NCI-H226 (cell line): Measurements from ENCODE around the gene TAS2R42.

Source experiments
- DNase-seq: peaks from one replicate; pipeline ENCODE4 v3.0.0-alpha.2; 2015

The TAS2R42 gene, protein sequence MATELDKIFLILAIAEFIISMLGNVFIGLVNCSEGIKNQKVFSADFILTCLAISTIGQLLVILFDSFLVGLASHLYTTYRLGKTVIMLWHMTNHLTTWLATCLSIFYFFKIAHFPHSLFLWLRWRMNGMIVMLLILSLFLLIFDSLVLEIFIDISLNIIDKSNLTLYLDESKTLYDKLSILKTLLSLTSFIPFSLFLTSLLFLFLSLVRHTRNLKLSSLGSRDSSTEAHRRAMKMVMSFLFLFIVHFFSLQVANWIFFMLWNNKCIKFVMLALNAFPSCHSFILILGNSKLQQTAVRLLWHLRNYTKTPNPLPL

DNA sequence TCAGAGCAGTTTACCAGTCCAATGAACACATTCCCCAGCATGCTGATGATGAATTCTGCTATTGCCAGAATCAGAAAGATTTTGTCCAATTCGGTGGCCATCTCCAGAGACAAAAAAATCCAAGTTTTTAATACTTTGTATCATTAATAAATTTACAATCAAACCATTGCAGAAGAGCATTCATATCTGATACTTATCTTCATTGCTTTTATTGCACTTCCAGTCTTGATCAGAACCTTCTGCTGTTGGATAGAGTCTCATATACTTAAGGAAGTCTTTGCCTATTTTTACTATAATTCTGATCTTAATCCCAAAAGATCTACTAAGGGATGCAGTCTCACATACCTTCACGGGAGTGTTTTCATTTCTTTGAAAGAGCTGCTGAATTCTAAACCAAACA lies at the start of gene TAS2R42:
Gene TAS2R42 (minus strand): TSS at position 101 of the 400 bp plus-strand sequence. CDS start 0 bp downstream, at position 101.
- no peak for DNase-seq

DNA sequence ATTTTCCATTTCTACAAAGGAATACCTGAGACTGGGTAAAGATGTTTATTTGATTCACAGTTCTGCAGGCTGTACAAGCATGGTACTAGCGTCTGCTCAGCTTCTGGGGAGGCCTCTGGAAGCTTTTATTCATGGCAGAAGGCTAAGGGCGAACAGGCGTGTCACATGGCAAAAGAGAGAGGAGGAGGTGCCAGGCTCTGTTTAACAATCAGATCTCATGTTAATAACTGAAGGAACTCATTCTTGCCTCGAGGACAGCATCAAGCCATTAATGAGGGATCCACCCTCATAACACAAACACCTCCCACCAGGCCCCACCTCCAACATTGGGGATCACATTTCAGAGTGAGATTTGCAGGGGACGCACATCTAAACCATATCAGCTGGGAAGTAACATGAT lies 46.8 kb upstream of the TAS2R42 start:
- DNase-seq = no peak

DNA sequence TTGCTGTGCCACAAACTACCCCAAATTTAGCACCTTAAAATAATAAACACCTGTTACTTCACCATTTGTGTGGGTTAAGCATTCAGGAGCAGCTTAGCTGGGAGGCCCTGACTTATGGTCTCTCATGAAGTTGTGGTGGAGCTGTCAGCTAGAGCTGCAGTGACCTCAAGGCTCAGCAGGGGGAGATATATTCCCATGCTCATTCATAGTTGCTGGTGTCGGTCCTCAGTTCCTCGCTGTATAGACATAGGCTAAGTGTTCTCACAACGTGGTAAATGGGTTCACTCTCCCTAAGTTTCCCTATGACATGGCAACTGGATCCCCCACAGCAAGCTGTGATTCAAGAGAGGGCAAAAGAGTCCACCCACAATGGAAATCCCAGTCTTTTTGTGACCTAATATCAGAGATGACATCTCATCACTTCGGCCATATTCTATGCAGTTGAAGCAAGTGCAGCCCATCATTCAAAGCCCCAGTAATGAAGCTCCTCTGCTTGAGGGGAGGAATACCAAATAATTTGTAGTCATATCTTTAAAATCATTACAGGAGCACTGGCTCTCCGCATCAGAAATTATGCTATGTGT lies 41.7 kb upstream of the TAS2R42 start:
- peak; percentile 16 for DNase-seq

DNA sequence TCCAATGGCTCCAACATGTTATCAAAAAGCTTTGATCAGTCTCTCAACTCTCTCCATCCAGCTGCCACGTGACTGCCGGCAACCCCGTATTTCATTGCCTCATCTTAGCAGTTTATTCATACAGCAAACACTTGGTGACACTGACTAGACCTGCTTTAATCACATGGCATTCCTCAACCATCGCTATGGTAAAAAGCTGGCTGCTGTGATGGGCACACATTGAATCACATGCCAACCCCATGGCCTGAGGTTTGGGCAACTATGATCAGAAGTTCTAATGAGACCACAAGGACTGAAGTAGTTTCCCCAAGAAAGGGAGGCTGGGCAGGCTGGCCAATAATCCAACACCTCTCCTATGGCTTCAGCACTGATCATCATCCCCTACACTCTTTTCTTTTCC lies 40.6 kb upstream of the TAS2R42 start:
- no peak for DNase-seq

DNA sequence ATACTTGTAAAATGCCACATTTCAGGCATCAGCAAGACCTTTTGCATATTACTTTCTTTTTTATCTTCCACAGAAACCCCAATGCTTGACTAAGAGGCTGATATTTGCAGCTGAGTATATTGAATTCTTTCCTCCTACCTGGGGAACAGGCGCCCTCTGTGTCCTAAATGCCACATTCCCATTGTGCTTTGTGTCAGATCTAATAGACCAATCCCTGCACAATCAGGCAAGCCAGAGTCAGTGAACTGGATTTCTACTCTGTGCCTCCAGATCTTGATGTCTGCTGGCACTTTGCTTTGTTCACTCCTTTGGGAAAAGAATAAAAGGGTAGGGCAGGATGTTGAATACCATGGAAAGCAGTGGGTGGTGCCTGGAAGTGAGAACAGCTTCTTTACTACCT lies 22.4 kb upstream of the TAS2R42 start:
- no peak for DNase-seq

DNA sequence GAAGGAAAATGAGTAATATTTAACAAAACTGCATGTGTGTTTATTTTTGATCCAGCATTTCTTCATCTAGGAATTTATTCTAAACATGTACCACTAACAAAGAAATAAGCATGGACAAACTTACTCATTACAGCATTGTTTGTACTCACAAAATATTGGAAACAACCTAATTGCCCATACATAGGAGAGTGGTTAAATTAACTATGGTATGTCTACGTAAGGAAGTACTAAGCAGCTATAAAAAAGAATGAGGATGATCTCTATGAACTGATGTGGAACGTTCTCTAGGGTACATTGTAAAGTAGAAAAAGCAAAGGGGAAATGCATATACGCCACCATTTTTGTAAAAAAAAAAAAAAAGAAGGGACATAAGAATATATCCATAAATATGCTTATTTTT lies 17.4 kb upstream of the TAS2R42 start:
- no peak for DNase-seq

DNA sequence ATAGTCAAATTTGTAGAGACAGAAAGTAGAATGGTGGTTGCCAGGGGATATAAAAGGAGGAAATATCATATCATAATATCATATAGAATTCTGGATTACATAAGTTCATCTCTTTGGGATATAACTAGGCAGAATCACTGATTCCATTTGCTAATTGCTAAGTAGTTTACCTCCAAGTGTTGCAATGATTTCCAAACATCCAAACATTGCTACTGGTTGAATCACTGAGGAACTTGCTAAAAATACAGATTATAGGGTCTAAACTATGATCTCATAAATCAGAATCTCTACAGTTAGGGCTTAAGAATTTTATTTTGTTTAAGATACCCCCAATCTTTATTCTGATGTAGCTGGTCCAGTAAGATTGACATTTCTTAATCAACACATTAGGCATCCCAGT lies 16.1 kb upstream of the TAS2R42 start:
- no peak for DNase-seq

DNA sequence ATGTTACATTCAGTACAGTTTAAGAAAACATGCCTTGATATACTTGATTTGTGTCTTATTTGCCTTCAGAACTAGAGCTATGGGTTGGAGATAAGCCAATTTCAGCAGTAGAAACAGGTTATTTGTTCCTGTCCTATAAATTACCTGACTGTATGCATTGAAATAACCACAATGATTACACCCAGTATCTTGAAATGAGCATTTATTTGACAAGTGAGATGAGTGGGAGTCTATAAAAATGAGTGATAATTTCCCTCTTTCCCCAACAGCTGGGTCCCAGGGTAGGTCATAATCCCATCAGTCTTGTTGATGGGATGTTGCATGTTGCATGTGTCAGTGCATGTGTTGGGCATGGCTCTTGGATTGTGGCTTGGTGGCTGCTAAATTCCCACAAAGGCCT lies 3.7 kb downstream of the TAS2R42 start:
- no peak for DNase-seq

DNA sequence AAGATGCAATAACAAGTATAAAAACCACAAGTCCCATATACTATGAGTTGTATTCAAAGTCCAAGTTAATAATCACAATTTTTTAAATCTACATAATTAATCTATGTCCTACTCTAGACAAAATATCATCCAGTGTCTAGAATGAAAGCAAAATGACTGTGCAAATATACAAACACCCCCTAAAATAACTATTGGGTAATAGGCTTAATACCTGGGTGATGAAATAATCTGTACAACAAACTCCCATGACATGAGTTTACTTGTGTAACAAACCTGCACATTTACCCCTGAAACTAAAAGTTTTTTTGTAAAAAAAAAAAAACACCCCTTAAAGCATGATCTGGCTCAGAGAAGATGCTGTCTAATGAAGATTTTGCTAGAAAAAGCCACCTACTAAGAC lies 4.2 kb downstream of the TAS2R42 start:
- no peak for DNase-seq

DNA sequence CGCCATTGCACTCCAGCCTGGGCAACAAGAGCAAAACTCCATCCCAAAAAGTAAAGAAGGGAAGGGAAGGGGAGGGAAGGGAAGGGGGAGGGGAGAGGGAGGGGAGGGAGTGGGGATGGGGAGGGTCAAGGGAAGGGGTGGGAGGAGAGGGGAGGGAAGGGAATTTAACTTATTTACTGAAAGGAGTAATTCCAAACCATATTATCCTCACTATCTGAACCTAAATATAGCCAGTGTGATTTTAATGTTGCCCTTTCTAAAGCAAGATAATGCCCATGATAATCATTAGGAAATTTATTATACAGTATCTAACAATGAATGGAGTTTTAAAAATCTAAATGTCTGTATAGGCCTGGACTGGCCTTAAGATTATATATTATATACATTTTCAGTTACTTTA lies 8.5 kb downstream of the TAS2R42 start:
- DNase-seq = no peak

DNA sequence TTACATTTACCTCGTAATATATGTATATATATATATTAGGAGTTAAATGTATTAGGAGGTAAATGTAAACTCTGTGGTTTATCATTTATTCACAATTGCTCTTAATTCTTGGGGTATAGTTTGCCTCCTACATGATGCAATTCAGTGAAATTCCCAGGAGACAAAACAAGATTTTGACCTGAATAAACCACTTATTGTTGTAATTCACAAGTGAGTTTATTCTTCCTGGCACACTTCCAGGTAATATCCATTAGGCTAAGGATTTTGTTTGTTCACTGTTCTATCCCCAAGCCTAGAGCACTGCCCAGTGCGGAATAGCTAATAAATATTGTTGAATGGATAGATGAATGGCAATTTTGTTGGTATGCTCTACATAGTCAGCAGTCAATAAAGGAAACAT lies 12.7 kb downstream of the TAS2R42 start:
- DNase-seq = no peak

DNA sequence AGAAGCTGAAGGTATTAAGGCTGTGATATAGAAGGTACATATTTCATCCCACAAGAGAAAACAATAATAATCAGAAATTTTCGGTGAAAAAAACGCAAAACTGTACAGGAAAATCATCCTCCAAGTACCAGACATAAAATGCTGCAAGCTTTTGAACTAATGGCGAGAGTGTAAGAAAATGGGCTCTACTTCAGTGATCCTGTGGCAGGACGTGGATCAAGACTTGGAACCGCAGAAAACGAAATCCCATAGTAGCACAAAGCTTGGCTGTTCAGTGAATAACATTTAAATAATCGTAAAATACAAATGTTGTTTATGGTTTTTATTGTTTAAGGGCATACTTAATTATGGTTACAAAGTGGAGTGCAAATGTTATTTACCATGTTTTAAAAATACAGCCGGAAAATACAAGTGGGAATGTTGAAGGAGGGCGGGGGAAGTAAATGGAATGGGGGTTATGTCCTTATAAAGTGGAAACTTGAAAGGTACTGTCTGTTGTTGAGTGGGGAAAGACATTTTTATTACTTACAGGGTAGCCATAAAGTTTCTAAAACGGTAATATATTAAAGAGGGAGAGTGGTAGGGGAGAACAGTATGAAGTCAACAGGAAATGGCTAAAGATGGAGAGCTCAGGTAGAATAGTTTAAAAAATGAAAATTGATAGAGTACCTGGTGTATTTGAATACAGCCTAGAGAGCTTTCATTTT lies 14.6 kb downstream of the TAS2R42 start:
- DNase-seq = no peak

DNA sequence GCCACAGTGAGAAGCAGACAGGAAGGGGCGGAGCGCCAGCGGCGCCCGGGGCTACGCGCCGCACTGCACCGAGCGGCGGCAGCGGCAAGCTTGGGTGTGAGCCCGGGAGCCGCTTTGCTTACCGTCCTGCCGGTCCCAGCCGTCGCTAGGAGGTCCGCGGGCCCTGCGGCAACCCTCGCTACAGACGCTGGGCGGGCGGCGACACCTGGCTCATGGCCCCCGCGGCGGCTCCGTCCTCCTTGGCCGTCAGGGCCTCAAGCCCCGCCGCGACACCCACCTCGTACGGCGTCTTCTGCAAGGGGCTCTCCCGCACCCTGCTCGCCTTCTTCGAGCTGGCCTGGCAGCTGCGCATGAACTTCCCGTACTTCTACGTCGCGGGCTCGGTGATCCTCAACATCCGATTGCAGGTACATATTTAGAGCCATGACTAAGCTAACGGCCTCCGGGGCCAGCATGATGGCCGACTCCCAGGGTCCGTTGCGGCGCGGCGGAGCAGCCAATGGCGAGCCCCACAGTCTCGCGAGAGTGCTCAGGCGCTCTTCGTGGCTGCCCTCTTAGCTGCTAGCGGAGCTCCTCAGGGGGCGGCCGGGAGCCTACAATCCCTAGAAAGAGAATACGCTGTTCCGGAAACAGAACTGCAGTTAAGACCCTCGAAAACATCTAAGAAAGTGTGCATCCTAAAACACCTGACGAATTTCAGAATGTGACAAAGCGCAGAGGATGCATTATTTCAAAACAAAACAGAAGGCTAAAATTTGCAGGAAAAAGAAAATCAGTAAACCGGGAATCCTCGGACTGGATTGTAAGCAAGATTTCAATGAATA lies 15.4 kb downstream of the TAS2R42 start, which contains the start of gene SMIM10L1:
Gene SMIM10L1 (plus strand): TSS at position 50 of the 824 bp plus-strand sequence. CDS start 163 bp downstream, at position 213.
- peak; percentile 94 for DNase-seq

DNA sequence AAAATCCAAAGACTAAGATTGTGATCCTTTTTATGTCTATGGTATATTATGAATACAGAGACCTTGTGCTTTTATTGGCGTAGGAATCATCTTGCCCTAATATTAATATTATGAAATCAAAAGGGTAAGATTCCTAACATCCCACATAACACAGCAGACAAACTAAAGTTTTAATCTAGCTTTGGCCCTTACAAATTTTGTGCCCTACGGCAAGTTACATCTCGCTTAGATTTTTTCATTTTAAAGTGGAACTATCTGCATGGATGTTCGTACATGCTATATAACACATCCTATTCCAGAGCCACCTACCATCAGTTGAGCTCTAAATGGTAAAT lies 16.0 kb downstream of the TAS2R42 start:
- DNase-seq = no peak

DNA sequence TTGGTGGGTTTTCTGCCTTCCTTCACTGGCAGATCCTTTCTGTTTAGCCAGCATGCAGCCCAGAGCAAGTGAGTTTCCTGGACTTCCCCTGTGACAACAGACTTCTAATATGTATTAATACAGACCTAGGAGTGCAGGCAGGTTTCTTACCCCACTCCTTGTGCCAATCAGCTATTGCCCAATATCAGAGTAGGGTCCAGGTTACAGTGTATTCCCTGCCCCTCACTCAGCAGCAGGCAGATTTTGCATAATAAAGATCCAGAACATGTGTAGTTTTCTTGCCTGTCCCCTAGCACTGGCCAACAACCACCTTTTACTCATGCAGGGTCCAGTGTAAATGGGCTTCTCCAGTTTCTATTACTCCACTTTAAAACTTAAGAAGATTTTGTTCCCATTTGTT lies 20.4 kb downstream of the TAS2R42 start:
- DNase-seq = no peak

DNA sequence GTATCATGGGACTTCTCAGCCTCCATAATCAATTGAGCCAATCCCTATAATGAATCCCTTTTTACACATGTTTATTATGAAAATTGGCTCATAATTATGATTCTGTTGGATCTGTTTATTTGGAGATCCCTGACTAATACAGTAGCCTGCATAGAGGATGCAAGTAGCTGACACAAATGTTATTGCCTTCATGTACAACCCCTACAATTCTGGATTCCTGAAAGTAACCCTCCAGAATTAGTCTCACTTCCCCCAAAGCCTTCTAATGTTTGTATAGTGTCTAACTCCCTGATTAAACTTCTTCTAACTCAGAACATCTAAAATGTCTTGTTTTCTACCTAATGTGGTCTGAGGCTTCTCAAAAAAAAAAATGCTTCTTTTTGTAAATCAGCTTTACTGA lies 22.4 kb downstream of the TAS2R42 start:
- no peak for DNase-seq

DNA sequence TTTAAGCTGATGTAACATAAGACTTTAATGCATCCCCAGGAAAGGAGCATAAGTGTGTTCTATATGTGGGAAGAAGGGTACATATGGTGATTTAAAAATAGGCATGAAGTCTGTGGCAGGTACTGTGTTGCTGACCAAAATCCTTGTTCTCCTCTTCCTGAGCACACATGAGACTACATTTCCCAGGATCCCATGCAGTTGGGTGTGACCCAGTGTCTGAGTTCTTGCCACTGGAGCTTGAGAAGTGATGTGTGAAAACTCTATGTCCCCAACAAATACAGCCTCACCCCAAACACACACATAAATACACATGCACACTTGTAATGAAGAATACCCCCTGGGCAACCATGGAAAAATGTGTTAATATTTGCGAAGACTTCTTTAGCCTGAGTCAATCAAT lies 24.2 kb downstream of the TAS2R42 start:
- no peak for DNase-seq

DNA sequence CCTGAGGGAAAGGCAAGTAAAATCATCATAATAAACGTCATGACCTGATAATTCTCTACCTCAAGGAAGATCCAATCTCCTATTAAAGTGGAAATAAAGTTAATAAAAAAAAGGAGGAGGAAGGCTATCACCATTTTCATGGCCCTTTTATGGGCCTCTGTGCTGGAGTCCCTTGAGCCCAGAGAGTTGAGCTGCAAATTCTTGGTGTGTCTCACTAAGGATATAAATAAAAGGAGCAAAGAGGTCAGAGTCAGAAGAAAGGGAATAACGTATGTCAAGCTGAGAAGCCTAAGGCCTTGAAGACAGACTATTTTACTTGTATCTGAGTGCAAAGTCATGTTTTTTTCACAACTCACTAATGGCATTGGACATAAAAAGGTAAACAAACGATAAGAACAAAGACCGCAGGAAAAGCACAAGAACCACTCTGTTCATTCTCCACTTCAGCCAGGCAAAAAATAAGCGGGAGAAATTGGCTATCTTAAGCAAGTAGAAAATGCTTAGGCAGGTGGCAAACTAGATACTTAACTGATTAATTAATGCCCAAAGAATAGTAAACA lies 27.8 kb downstream of the TAS2R42 start:
- no peak for DNase-seq

DNA sequence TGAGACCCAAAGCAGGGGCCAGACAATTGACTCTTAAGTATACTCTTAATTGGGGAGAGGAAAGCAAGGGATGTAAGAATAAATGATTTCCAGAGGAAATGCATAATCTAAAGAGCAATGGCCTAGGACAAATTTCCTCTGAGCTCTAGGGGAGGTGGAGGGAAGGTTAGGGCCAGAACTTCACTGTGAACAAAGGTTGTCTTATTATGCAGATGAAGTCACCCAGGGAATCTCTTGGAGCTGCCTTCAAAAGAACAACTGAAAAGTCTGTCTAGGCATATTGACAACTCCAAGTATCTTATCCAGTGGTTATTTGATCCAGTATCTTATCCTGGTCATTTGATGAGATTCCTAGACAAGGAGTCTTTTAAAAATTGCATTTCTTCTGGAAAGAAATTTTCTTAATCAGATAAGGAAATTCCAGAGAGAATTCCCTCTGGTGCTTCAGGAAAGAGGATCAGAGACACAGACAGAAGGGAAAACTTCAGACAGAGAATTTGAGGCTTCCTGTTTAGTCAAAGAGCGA lies 32.3 kb downstream of the TAS2R42 start:
- no peak for DNase-seq

DNA sequence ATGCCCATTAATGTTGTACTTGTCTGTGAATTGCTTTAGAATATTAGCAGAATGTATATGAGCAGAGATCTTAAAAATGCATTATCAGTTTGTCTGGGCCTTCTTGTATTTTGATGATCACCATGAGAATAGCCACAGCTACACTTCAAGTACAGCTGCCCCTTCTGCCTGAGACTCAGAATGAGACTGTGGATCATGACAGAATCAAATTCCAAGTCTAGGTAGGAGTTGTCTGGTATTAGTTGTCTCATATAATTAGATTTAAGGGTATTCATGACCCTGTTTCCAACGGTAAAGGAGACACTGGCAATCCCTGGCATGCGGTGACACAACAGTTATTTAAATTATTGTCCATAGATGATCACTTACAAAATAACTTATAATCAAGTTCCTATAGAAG lies 34.0 kb downstream of the TAS2R42 start:
- DNase-seq = no peak

DNA sequence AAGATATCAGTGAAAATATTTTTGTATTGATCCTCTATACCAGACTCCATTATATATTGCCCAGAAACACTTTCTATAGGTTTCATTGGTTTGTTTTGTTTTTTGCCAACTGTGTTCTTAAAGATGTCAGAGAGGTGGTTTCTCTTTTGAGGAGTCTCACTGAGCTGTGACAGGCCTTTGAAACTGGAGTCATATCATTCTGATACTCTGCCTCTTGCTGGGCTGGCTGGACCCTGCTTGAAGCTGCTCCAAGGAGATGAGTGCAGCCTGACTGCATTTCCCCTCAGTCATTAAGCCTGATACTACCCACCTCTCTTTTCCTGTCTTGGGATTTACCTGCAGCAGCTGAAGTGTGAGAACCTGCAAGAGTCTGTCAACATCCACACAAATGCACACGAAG lies 35.9 kb downstream of the TAS2R42 start:
- DNase-seq = no peak

DNA sequence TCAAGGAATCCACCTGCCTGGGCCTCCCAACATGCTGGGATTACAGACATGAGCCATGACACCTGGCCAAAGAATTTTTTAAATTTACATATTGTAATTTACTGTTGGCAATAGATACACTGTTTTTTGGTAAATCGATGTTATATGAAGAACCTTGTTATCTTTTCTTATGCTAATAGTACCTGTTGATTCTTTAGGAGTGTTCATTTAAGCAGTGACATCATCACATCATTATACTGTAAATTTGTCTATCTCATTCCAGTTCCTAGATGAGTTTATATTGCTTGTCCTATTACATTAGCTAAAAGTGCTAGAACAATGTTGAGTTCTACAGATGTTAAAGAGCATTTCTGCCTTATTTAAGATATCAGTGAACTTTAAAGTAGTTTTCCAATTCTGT lies 39.3 kb downstream of the TAS2R42 start:
- DNase-seq = no peak

DNA sequence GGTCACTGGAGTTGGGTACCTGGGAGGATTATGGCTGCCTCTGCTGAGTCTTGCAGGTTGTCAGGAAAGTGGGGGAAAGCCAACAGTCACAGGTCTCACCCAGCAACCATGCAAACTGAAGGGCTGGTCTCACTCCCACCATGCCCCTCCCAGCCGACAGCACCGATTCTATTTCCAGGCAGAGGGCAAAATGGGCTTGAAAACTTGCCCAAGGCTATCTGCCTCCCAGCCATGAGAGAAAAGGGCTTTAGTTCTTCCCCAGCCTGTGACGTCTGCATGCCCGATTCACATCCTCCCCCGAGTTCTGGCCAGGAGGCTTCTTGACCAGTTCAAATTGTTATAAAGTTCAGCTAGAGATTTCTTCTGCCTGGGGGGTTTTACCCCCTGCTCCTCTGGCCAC lies 42.4 kb downstream of the TAS2R42 start:
- no peak for DNase-seq
